Osteocyte (in vitro differentiated cells): ENCODE results near the gene LIM2. TPM values are rescaled to one million over a fixed set of nuclear protein-coding genes. Genes with fewer than 3 reads are reported as not detected.

Source experiments
- DNase-seq: peaks from one replicate; pipeline ENCODE4 v3.0.0; 2021; ENCODE audit warnings: mixed read lengths; ENCODE audit not compliant: unreplicated experiment; ENCODE audit errors: extremely low spot score
- H3K27ac Mint-ChIP-seq: one replicate; pipeline ENCODE4 v1.8.0; 2021; ENCODE audit warnings: mild to moderate bottlenecking, mixed read lengths; ENCODE audit not compliant: unreplicated experiment
- H3K27me3 Mint-ChIP-seq: one replicate; pipeline ENCODE4 v1.8.0; 2021; ENCODE audit warnings: mixed read lengths; ENCODE audit not compliant: unreplicated experiment
- H3K36me3 Mint-ChIP-seq: one replicate; pipeline ENCODE4 v1.8.0; 2021; ENCODE audit warnings: mixed read lengths; ENCODE audit not compliant: unreplicated experiment
- H3K4me1 Mint-ChIP-seq: one replicate; pipeline ENCODE4 v1.8.0; 2021; ENCODE audit warnings: mixed read lengths; ENCODE audit not compliant: unreplicated experiment
- H3K4me3 Mint-ChIP-seq: one replicate; pipeline ENCODE4 v1.8.0; 2021; ENCODE audit warnings: mild to moderate bottlenecking, moderate library complexity, mixed read lengths; ENCODE audit not compliant: unreplicated experiment
- H3K9me3 Mint-ChIP-seq: one replicate; pipeline ENCODE4 v1.8.0; 2021; ENCODE audit warnings: mixed read lengths; ENCODE audit not compliant: unreplicated experiment
- CTCF ChIP-seq: fragments of 200-600 bp; sonication (generic); IDR thresholded peaks from 2 replicates; pipeline ENCODE4 v1.5.0; 2021; ENCODE audit warnings: antibody characterized with exemption, mild to moderate bottlenecking, moderate library complexity
- total RNA-seq: library from RNA; stranded (reverse); gene quantifications from 2 replicates; pipeline ENCODE4 v1.2.1, GENCODE V29; 2021

LIM2 gene
- total RNA-seq, 1 donor from 2014 or later = not detected

DNA sequence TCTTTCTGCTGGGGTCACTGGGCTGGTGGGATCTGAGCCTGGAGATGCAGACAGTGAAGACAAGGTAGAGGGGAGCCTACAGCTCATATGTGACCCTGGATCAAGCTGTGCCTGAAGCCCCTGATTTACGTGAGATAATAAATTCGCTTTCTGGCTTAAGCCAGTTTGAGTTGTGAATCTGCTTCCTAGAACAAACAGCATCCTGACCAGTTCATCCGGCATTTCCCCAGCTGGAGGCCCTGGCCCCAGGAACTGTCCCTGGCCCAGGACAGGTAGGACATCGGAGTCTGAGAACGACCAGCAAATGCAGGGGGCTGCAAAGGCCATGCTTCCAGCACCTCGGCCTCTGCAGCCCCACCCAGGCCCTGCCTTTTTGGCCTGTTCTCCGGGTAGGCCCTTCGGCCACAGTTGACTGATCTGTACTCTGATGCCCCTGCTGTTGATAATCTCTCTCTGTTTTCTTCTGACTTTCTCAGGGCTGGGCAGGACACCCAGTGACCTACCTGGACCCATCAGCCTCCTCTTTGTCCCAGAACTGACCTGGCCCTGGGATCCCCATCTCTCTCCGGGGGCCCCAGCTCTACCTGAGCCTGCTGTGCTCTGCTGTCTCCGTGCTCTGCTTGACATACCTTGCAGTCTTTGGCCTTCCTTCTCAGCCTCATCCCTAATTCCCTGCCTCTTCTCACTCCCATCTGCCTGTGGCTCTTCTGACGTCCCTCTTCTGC lies 36.3 kb downstream of the LIM2 start:
- no peaks in the 10 kb centered on the region for H3K27me3 Mint-ChIP-seq
- no peak for DNase-seq
- peaks cover 5% of the 10 kb centered on the region for H3K4me1 Mint-ChIP-seq
- TF ChIP-seq CTCF = no peak
- H3K36me3 Mint-ChIP-seq = peaks cover 19% of the 10 kb centered on the region
- H3K4me3 Mint-ChIP-seq = no peak overlapping the region
- H3K27ac Mint-ChIP-seq = no peak overlapping the region
- H3K9me3 Mint-ChIP-seq = no peaks in the 10 kb centered on the region

GRCh38 chr19:51347209-51347928 lies 40.4 kb downstream of the LIM2 start:
- Mint-ChIP-seq H3K27me3 (no peaks in the 10 kb centered on the region), H3K4me3 (no peak overlapping the region), H3K36me3 (peaks cover 21% of the 10 kb centered on the region), H3K27ac (no peak overlapping the region), H3K4me1 (no peaks in the 10 kb centered on the region), H3K9me3 (no peaks in the 10 kb centered on the region)
- no peak for DNase-seq
- no peak for TF ChIP-seq CTCF

- Mint-ChIP-seq H3K4me1 (peaks cover 1% of the 10 kb centered on the region), H3K27ac (no peak overlapping the region), H3K27me3 (no peaks in the 10 kb centered on the region), H3K36me3 (peaks cover 17% of the 10 kb centered on the region), H3K4me3 (no peak overlapping the region), H3K9me3 (no peaks in the 10 kb centered on the region)
- TF ChIP-seq CTCF = no peak
- no peak for DNase-seq
Observed at GRCh38 chr19:51346742-51347141, 41.0 kb downstream of the LIM2 start.

GRCh38 chr19:51345076-51345620 lies 42.6 kb downstream of the LIM2 start:
- Mint-ChIP-seq H3K36me3 (peaks cover 7% of the 10 kb centered on the region), H3K4me3 (no peak overlapping the region), H3K4me1 (peaks cover 2% of the 10 kb centered on the region), H3K27me3 (no peaks in the 10 kb centered on the region), H3K27ac (no peak overlapping the region), H3K9me3 (no peaks in the 10 kb centered on the region)
- DNase-seq = no peak
- TF ChIP-seq CTCF = no peak
